ENCODE results near the gene HS6ST3.

HS6ST3 gene

GRCh38 chr13:96751089-96751488 lies 661.2 kb downstream of the HS6ST3 start:
- no peak for TF ChIP-seq CTCF (IDR thresholded peaks at IDR 0.05; ENCODE audit: low read depth, low read length, missing control alignments)
- DNase-seq (ENCODE audit: extremely low read depth, low read depth) = no peak
- H3K4me3 ChIP-seq (replicated peaks; ENCODE audit: low read depth, low read length) = no peak overlapping the region

GRCh38 chr13:96762876-96763275 lies 673.0 kb downstream of the HS6ST3 start:
- no peak overlapping the region for H3K4me3 ChIP-seq (replicated peaks; ENCODE audit: low read depth, low read length)
- DNase-seq (ENCODE audit: extremely low read depth, low read depth) = no peak
- TF ChIP-seq CTCF (IDR thresholded peaks at IDR 0.05; ENCODE audit: low read depth, low read length, missing control alignments) = no peak

- no peak for DNase-seq (ENCODE audit: extremely low read depth, low read depth)
- H3K4me3 ChIP-seq (replicated peaks; ENCODE audit: low read depth, low read length) = no peak overlapping the region
- no peak for TF ChIP-seq CTCF (IDR thresholded peaks at IDR 0.05; ENCODE audit: low read depth, low read length, missing control alignments)
Observed at GRCh38 chr13:96766306-96766705, 676.4 kb downstream of the HS6ST3 start.

- no peak for DNase-seq (ENCODE audit: extremely low read depth, low read depth)
- H3K4me3 ChIP-seq (replicated peaks; ENCODE audit: low read depth, low read length) = no peak overlapping the region
Observed at GRCh38 chr13:96768524-96768923, 678.6 kb downstream of the HS6ST3 start.

GRCh38 chr13:96769874-96770273 lies 680.0 kb downstream of the HS6ST3 start:
- TF ChIP-seq CTCF (IDR thresholded peaks at IDR 0.05; ENCODE audit: low read depth, low read length, missing control alignments) = no peak
- no peak overlapping the region for H3K4me3 ChIP-seq (replicated peaks; ENCODE audit: low read depth, low read length)
- DNase-seq (ENCODE audit: extremely low read depth, low read depth) = no peak

More at GRCh38 chr13:96768524-96768923, 678.6 kb downstream of the HS6ST3 start:
- TF ChIP-seq CTCF (IDR thresholded peaks at IDR 0.05; ENCODE audit: low read depth, low read length, missing control alignments) = no peak

- no peak overlapping the region for H3K4me3 ChIP-seq (replicated peaks; ENCODE audit: low read depth, low read length)
- no peak for DNase-seq (ENCODE audit: extremely low read depth, low read depth)
- TF ChIP-seq CTCF (IDR thresholded peaks at IDR 0.05; ENCODE audit: low read depth, low read length, missing control alignments) = no peak
Observed at GRCh38 chr13:96771486-96772367, 681.8 kb downstream of the HS6ST3 start.
